Endothelial cell of umbilical vein (primary cell): ENCODE measurements around the gene E2F2. TPM values are rescaled to one million over a fixed set of nuclear protein-coding genes. Genes with fewer than 3 reads are reported as not detected.

Source experiments
- BruUV-seq: library from RNA; stranded (reverse); fragments of 400-500 nt; replicated peaks from 2 replicates; lab custom pipeline; 2021; lab: Mats Ljungman, UMichigan
- CTCF ChIA-PET: fragments of 300-600, 350-600 bp; sonication (Branson Sonifier 250); formaldehyde crosslinking; loops from one replicate; lab custom pipeline; 2021; ENCODE audit warnings: antibody characterized with exemption, inconsistent platforms; lab: Charles Lee
- POLR2A ChIA-PET: fragments of 300-600, 350-600 bp; sonication (Branson Sonifier 250); formaldehyde crosslinking; loops from one replicate; lab custom pipeline; 2021; ENCODE audit warnings: antibody characterized with exemption, inconsistent platforms; lab: Charles Lee
- DNase-seq: peaks from one replicate; pipeline ENCODE4 v3.0.0-alpha.2; 2011; ENCODE audit warnings: low read depth, low spot score
- FAIRE-seq: peaks from 2 replicates; lab custom pipeline; 2011; peaks lifted over from hg19 to GRCh38; lab: Jason Lieb, UNC
- H2AFZ ChIP-seq: 2 replicates; pipeline ENCODE4 v1.6.0; 2012; ENCODE audit warnings: low read depth, low read length, control low read depth, inconsistent platforms
- H3K27ac ChIP-seq: 2 replicates; pipeline ENCODE4 v1.5.1; 2011; ENCODE audit warnings: low read depth, mild to moderate bottlenecking, control low read depth, low read length, moderate library complexity; ENCODE audit not compliant: insufficient read depth
- H3K27me3 ChIP-seq, 2 experiments: 2 replicates each; pipeline versions ENCODE4 v1.6.0 to v1.6.1; 2011; ENCODE audit warnings: low read length in 2 of 2, mixed read lengths in 1 of 2; ENCODE audit not compliant: control insufficient read depth in 2 of 2, insufficient read depth in 2 of 2
- H3K36me3 ChIP-seq, 2 experiments: 2 replicates in 1 of 2; 3 replicates in 1 of 2; pipeline ENCODE4 v1.5.1; 2011; ENCODE audit warnings: low read length in 2 of 2, mild to moderate bottlenecking in 1 of 2, moderate library complexity in 1 of 2; ENCODE audit not compliant: control insufficient read depth in 2 of 2, insufficient read depth in 2 of 2; ENCODE audit errors: extremely low read depth in 1 of 2
- H3K4me1 ChIP-seq: 3 replicates; pipeline ENCODE4 v1.5.1; 2011; ENCODE audit warnings: mild to moderate bottlenecking, low read length; ENCODE audit not compliant: control insufficient read depth, insufficient read depth; ENCODE audit errors: extremely low read depth
- H3K4me2 ChIP-seq: 2 replicates; pipeline ENCODE4 v1.6.1; 2011; ENCODE audit warnings: low read length, control low read depth, mixed read lengths; ENCODE audit not compliant: insufficient read depth
- H3K4me3 ChIP-seq, 3 experiments: fragments of 200-600 bp in 1 of 3; sonication (generic), shearing (Covaris generic) in 1 of 3; replicated peaks in 1 of 3; 2 replicates each; pipeline ENCODE4 v1.5.1; 2011 to 2016; ENCODE audit warnings: control low read depth in 3 of 3, low read length in 3 of 3, mild to moderate bottlenecking in 2 of 3, inconsistent platforms in 1 of 3, low read depth in 1 of 3, moderate library complexity in 1 of 3; ENCODE audit not compliant: insufficient read depth in 1 of 3
- H3K79me2 ChIP-seq: 2 replicates; pipeline ENCODE4 v1.6.0; 2012; ENCODE audit warnings: low read length, inconsistent platforms; ENCODE audit not compliant: control insufficient read depth, insufficient read depth
- H3K9ac ChIP-seq: replicated peaks from 2 replicates; pipeline ENCODE3; 2011; ENCODE audit warnings: low read length, control low read depth; ENCODE audit not compliant: insufficient read depth; ENCODE audit errors: extremely low read depth
- H3K9me1 ChIP-seq: replicated peaks from 3 replicates; pipeline ENCODE4 v1.6.0; 2011; ENCODE audit warnings: mild to moderate bottlenecking, low read length; ENCODE audit not compliant: control insufficient read depth, insufficient read depth; ENCODE audit errors: extremely low read depth
- H3K9me3 ChIP-seq: replicated peaks from 2 replicates; pipeline ENCODE4 v1.5.1; 2012; ENCODE audit warnings: low read length, inconsistent platforms; ENCODE audit not compliant: control insufficient read depth, insufficient read depth
- H4K20me1 ChIP-seq: replicated peaks from 2 replicates; pipeline ENCODE3; 2011; ENCODE audit warnings: mild to moderate bottlenecking, low read length; ENCODE audit not compliant: control insufficient read depth, insufficient read depth; ENCODE audit errors: extremely low read depth
- CTCF ChIP-seq, 2 donors: IDR thresholded peaks; 1 replicate in 1 of 2; 2 replicates in 1 of 2; pipeline ENCODE4 v1.5.1; 2011; ENCODE audit warnings: low read length in 2 of 2, mild to moderate bottlenecking in 2 of 2, moderate library complexity in 2 of 2, control low read depth in 1 of 2, inconsistent platforms in 1 of 2, low read depth in 1 of 2; ENCODE audit not compliant: insufficient read depth in 1 of 2; ENCODE audit errors: extremely low read depth in 1 of 2
- EZH2 ChIP-seq: IDR thresholded peaks from 2 replicates; pipeline ENCODE4 v1.6.1; 2012; ENCODE audit warnings: borderline replicate concordance, low read depth, mild to moderate bottlenecking, moderate library complexity, low read length, inconsistent platforms; ENCODE audit not compliant: severe bottlenecking
- FOS ChIP-seq: IDR thresholded peaks from 2 replicates; pipeline ENCODE4 v1.6.1; 2011; ENCODE audit warnings: mild to moderate bottlenecking, low read length, moderate library complexity, borderline replicate concordance; ENCODE audit not compliant: insufficient read depth
- GATA2 ChIP-seq: IDR thresholded peaks from 2 replicates; pipeline ENCODE4 v1.7.0; 2011; ENCODE audit warnings: low read depth, mild to moderate bottlenecking, moderate library complexity, mixed read lengths, low read length; ENCODE audit not compliant: insufficient read length, insufficient read depth
- JUN ChIP-seq: IDR thresholded peaks from 2 replicates; pipeline ENCODE4 v1.6.1; 2011; ENCODE audit warnings: borderline replicate concordance, low read depth; ENCODE audit not compliant: insufficient read length, insufficient read depth
- MAX ChIP-seq: IDR thresholded peaks from 2 replicates; pipeline ENCODE4 v1.6.1; 2011; ENCODE audit not compliant: insufficient read depth, insufficient read length
- MYC ChIP-seq: IDR thresholded peaks from one replicate; pipeline ENCODE4 v1.6.1; 2011; ENCODE audit warnings: mild to moderate bottlenecking, low read depth, low read length
- POLR2A ChIP-seq: IDR thresholded peaks from 2 replicates; pipeline ENCODE4 v1.6.1; 2012; ENCODE audit warnings: low read depth, mild to moderate bottlenecking, control low read depth, low read length
- POLR2AphosphoS5 ChIP-seq: IDR thresholded peaks from 2 replicates; pipeline ENCODE4 v1.6.1; 2012; ENCODE audit warnings: low read depth, mild to moderate bottlenecking, control low read depth, low read length, moderate library complexity; ENCODE audit not compliant: insufficient read depth
- dilution Hi-C: fragments of 300-500 bp; cut with MboI; formaldehyde crosslinking; loops from one replicate; pipeline ENCODE4 v1.15.0; 2019; ENCODE audit warnings: low sequenced_read_pairs; ENCODE audit not compliant: extremely low pct_ligation_motif_present
- intact Hi-C: fragments of 100-400 bp; cut with micrococcal nuclease; formaldehyde crosslinking; loops from one replicate; pipeline ENCODE4 v1.10.0; 2022
- polyA plus RNA-seq, 4 experiments: library from polyadenylated mRNA; depleted of rRNA in 3 of 4; stranded (reverse) in 3 of 4; unstranded in 1 of 4; fragments of >200 nt; gene quantifications; 2 replicates each; pipeline versions ENCODE4 v1.2.1 to v1.2.3, GENCODE V29; 2011 to 2012; ENCODE audit warnings: missing spikeins in 1 of 4
- total RNA-seq: library from RNA; stranded (reverse); gene quantifications from 2 replicates; pipeline ENCODE4 v1.2.3, GENCODE V29; 2021

The E2F2 gene
- total and polyA plus RNA-seq, 2 donors (not counting 3 experiments of a cell fraction or from before 2014, with no cell fraction given) = 1.1 to 5.6 TPM

GRCh38 chr1:23564529-23565122, 33.6 kb upstream of the E2F2 start:
- peaks cover 36% of the 10 kb centered on the region for H3K4me1 ChIP-seq
- H4K20me1 ChIP-seq = no peaks in the 10 kb centered on the region
- no peak overlapping the region for H2AFZ ChIP-seq
- no peak for TF ChIP-seq GATA2
- FAIRE-seq = no peak
- H3K9me1 ChIP-seq = no peaks in the 10 kb centered on the region
- dilution Hi-C loops = no loop called here
- no peaks in the 10 kb centered on the region for H3K9me3 ChIP-seq
- no TSS peak for BruUV-seq
- no peaks in the 10 kb centered on the region for H3K27me3 ChIP-seq
- H3K9ac ChIP-seq = no peak overlapping the region
- intact Hi-C loops = no loop called here
- H3K4me3 ChIP-seq = no peak overlapping the region
- peaks cover 6% of the 10 kb centered on the region for H3K79me2 ChIP-seq
- H3K27ac ChIP-seq = no peak overlapping the region
- DNase-seq = no peak
- H3K4me2 ChIP-seq = no peak overlapping the region
- ChIA-PET POLR2A (interaction anchor here (0.8 kb wide), 1 partner anchor 9 kb away, joined by 4 read pairs; no protein-coding TSS in a partner anchor), CTCF (interaction anchor here (1.0 to 1.6 kb wide), 3 partner anchors 8 to 73 kb away, joined by 3 to 11 read pairs (median 5); no protein-coding TSS in a partner anchor)
- H3K36me3 ChIP-seq = no peaks in the 10 kb centered on the region

- H3K9me3 ChIP-seq = no peaks in the 10 kb centered on the region
- peaks cover 10% of the 10 kb centered on the region for H3K79me2 ChIP-seq
- dilution Hi-C loops (no loop called here), intact Hi-C loops (no loop called here)
- no peaks in the 10 kb centered on the region for H3K36me3 ChIP-seq
- POLR2A ChIA-PET = interaction anchor here (0.8 kb wide), 1 partner anchor 8 kb away, joined by 4 read pairs; no protein-coding TSS in a partner anchor
- H3K4me1 ChIP-seq = peaks cover 34% of the 10 kb centered on the region
- no peak overlapping the region for H3K27ac ChIP-seq
- no peak overlapping the region for H3K9ac ChIP-seq
- no TSS peak for BruUV-seq
- H3K9me1 ChIP-seq = no peaks in the 10 kb centered on the region
- H3K27me3 ChIP-seq = no peaks in the 10 kb centered on the region
- no peak overlapping the region for H3K4me2 ChIP-seq
- H4K20me1 ChIP-seq = no peaks in the 10 kb centered on the region
- no peak for FAIRE-seq
- no peak overlapping the region for H3K4me3 ChIP-seq
- CTCF ChIA-PET = interaction anchor here (1.0 to 24.8 kb wide), 4 partner anchors 8 to 74 kb away, joined by 3 to 1069 read pairs (median 8); no protein-coding TSS in a partner anchor
- TF ChIP-seq MAX = no peak
- TF ChIP-seq CTCF (IDR thresholded peaks at IDR 0.05; ENCODE audit: extremely low read depth in 1 of 2, insufficient read depth in 1 of 2, low read depth in 1 of 2, low read length in 2 of 2) = no peak
- no peak for TF ChIP-seq MYC
- TF ChIP-seq POLR2A = no peak
- TF ChIP-seq POLR2AphosphoS5 = no peak
- TF ChIP-seq JUN = no peak
- TF ChIP-seq EZH2 = no peak
- no peak for TF ChIP-seq FOS
- TF ChIP-seq GATA2 = no peak
- H2AFZ ChIP-seq = no peak overlapping the region
- DNase-seq = no peak
These were observed 32.8 kb upstream of the E2F2 start for GRCh38 chr1:23563755-23564374.
